Liver (tissue), 9 donors: ENCODE results near the gene NLRP9. TPM values are rescaled to one million over a fixed set of nuclear protein-coding genes. Genes with fewer than 3 reads are reported as not detected.
A peak's percentile ranks its signal among the peaks of the same experiment; 100 is the strongest.

Experiments
- DNase-seq: peaks from one replicate; pipeline ENCODE4 v3.0.0-alpha.2; 2017; ENCODE audit warnings: low spot score
- H3K27ac ChIP-seq, 2 donors: one replicate each; pipeline ENCODE4 v1.7.0; 2013; ENCODE audit warnings: inconsistent platforms in 2 of 2, low read length in 2 of 2, control low read depth in 1 of 2, low read depth in 1 of 2, mild to moderate bottlenecking in 1 of 2
- H3K27me3 ChIP-seq, 4 donors: one replicate each; pipeline versions ENCODE4 v1.6.1 to v1.7.0; 2013; ENCODE audit warnings: low read length in 3 of 4, inconsistent platforms in 1 of 4, mild to moderate bottlenecking in 1 of 4, moderate library complexity in 1 of 4; ENCODE audit not compliant: control insufficient read depth in 4 of 4, insufficient read depth in 4 of 4
- H3K36me3 ChIP-seq, 4 donors: one replicate each; pipeline versions ENCODE4 v1.6.1 to v1.7.0; 2013; ENCODE audit warnings: low read length in 3 of 4, mild to moderate bottlenecking in 3 of 4, low read depth in 1 of 4, moderate library complexity in 1 of 4; ENCODE audit not compliant: control insufficient read depth in 4 of 4, insufficient read depth in 3 of 4
- H3K4me1 ChIP-seq, 4 donors: one replicate each; pipeline versions ENCODE4 v1.6.1 to v1.7.0; 2013; ENCODE audit warnings: low read length in 3 of 4, mild to moderate bottlenecking in 3 of 4, moderate library complexity in 1 of 4; ENCODE audit not compliant: control insufficient read depth in 4 of 4, insufficient read depth in 4 of 4
- H3K4me3 ChIP-seq, 3 donors: one replicate each; pipeline versions ENCODE4 v1.6.1 to v1.7.0; 2013; ENCODE audit warnings: low read length in 3 of 3, control low read depth in 1 of 3, low read depth in 1 of 3, mild to moderate bottlenecking in 1 of 3
- H3K9ac ChIP-seq, 2 donors: one replicate each; pipeline ENCODE4 v1.7.0; 2013; ENCODE audit warnings: low read length in 2 of 2, mild to moderate bottlenecking in 2 of 2, moderate library complexity in 2 of 2, control low read depth in 1 of 2, low read depth in 1 of 2
- H3K9me3 ChIP-seq, 4 donors: one replicate each; pipeline versions ENCODE4 v1.6.1 to v1.7.0; 2013; ENCODE audit warnings: low read length in 3 of 4; ENCODE audit not compliant: control insufficient read depth in 4 of 4
- ATF3 ChIP-seq: IDR thresholded peaks from 2 replicates; pipeline ENCODE4 v1.6.1; 2016; ENCODE audit warnings: antibody characterized with exemption
- EGR1 ChIP-seq, 2 donors: IDR thresholded peaks; 2 replicates each; pipeline ENCODE4 v1.6.1; 2016 to 2018; ENCODE audit warnings: antibody characterized with exemption in 2 of 2, low read depth in 2 of 2
- FOXA1 ChIP-seq: IDR thresholded peaks from 2 replicates; pipeline ENCODE4 v1.6.1; 2016; ENCODE audit warnings: antibody characterized with exemption
- FOXA2 ChIP-seq: IDR thresholded peaks from 2 replicates; pipeline ENCODE4 v1.6.1; 2016; ENCODE audit warnings: antibody characterized with exemption
- GABPA ChIP-seq, 2 donors: IDR thresholded peaks in 1 of 2; conservative IDR thresholded peaks in 1 of 2; 2 replicates each; pipeline ENCODE4 v1.6.1; 2016; ENCODE audit warnings: antibody characterized with exemption in 2 of 2, mild to moderate bottlenecking in 1 of 2, moderate library complexity in 1 of 2
- HNF4A ChIP-seq, 2 donors: conservative IDR thresholded peaks; 2 replicates each; pipeline ENCODE4 v1.6.1; 2016; ENCODE audit warnings: antibody characterized with exemption in 2 of 2, mild to moderate bottlenecking in 2 of 2
- HNF4G ChIP-seq: IDR thresholded peaks from 2 replicates; pipeline ENCODE4 v1.6.1; 2016; ENCODE audit warnings: antibody characterized with exemption
- JUND ChIP-seq, 2 donors: IDR thresholded peaks; 2 replicates each; pipeline ENCODE4 v1.6.1; 2016; ENCODE audit warnings: antibody characterized with exemption in 2 of 2
- NR2F2 ChIP-seq: IDR thresholded peaks from 2 replicates; pipeline ENCODE4 v1.6.1; 2016; ENCODE audit warnings: antibody characterized with exemption
- RAD21 ChIP-seq, 2 donors: IDR thresholded peaks; 2 replicates each; pipeline ENCODE4 v1.6.1; 2016; ENCODE audit warnings: antibody characterized with exemption in 2 of 2, mild to moderate bottlenecking in 2 of 2
- RXRA ChIP-seq, 2 donors: IDR thresholded peaks; 2 replicates each; pipeline ENCODE4 v1.6.1; 2017 to 2018; ENCODE audit warnings: antibody characterized with exemption in 2 of 2, mild to moderate bottlenecking in 1 of 2
- SP1 ChIP-seq: IDR thresholded peaks from 2 replicates; pipeline ENCODE4 v1.6.1; 2018; ENCODE audit warnings: antibody characterized with exemption, mild to moderate bottlenecking
- TAF1 ChIP-seq: conservative IDR thresholded peaks from 2 replicates; pipeline ENCODE4 v1.6.1; 2016; ENCODE audit warnings: antibody characterized with exemption, mild to moderate bottlenecking
- YY1 ChIP-seq: IDR thresholded peaks from 2 replicates; pipeline ENCODE4 v1.6.1; 2016; ENCODE audit warnings: antibody characterized with exemption, mild to moderate bottlenecking
- WGBS: extraction: QIAGEN DNeasy Blood & Tissue Kit; methylation state at CpG from one replicate; pipeline ENCODE4 v1.1.7; 2013; 5-methylcytosine and 5-hydroxymethylcytosine counted together
- polyA plus RNA-seq, 2 donors: library from polyadenylated mRNA; stranded (reverse) in 1 of 2; unstranded in 1 of 2; fragments of 200-250 nt in 1 of 2; fragments of >200 nt in 1 of 2; fragmentation: Nextera tagmentation in 1 of 2; extraction: Ambion mirVana in 1 of 2; gene quantifications; one replicate each; pipeline versions ENCODE4 v1.2.1 to v1.2.3, GENCODE V29; 2013 to 2015
- total RNA-seq, 2 donors: library from RNA; depleted of rRNA; stranded (reverse); fragments of >200 nt; gene quantifications; one replicate each; pipeline ENCODE4 v1.2.3, GENCODE V29; 2014
- TF ChIP-seq, protein P1 (sequence below): IDR thresholded peaks from 2 replicates; pipeline ENCODE4 v1.6.1; 2016; ENCODE audit warnings: antibody characterized with exemption
- TF ChIP-seq, protein P2 (sequence below): IDR thresholded peaks from 2 replicates; pipeline ENCODE4 v1.6.1; 2016; ENCODE audit warnings: antibody characterized with exemption, mild to moderate bottlenecking
- donor health status: healthy.
- donor health status: healthy.
- donor health status: healthy.
- donor health status: healthy.
- donor health status: healthy.

Gene NLRP9
- total and polyA plus RNA-seq, 4 donors: not detected

- Histone ChIP-seq H3K4me3 (peak overlapping the region in 1 of 3 donors; percentile 10), H3K36me3 (peaks cover 3 to 32% (median 14%) of the 10 kb centered on the region in 4 donors), H3K4me1 (peaks cover 13 to 81% (median 75%) of the 10 kb centered on the region in 4 donors), H3K27ac (peak overlapping the region; percentile 60 to 80), H3K27me3 (no peaks in the 10 kb centered on the region), H3K9me3 (no peaks in the 10 kb centered on the region), H3K9ac (peak overlapping the region in 1 of 2 donors; percentile 1)
- WGBS: 53% methylated on average over 21 of the region's 21 CpGs
- TF ChIP-seq JUND (IDR thresholded peaks at IDR 0.05) (no peak), RXRA (IDR thresholded peaks at IDR 0.05) (peak; percentile 18 to 67), RAD21 (IDR thresholded peaks at IDR 0.05) (no peak), HNF4A (conservative IDR thresholded peaks at IDR 0.05) (peak in 1 of 2 donors; percentile 65), EGR1 (IDR thresholded peaks at IDR 0.05; ENCODE audit: low read depth in 2 of 2) (no peak), YY1 (no peak)
- no peak for DNase-seq
These were observed 60.0 kb downstream of the NLRP9 start for GRCh38 chr19:55678121-55678671.

- Histone ChIP-seq H3K36me3 (peaks cover 3 to 32% (median 14%) of the 10 kb centered on the region in 4 donors), H3K4me3 (peak overlapping the region in 1 of 3 donors; percentile 37), H3K27me3 (no peaks in the 10 kb centered on the region), H3K4me1 (peaks cover 12 to 82% (median 73%) of the 10 kb centered on the region in 4 donors), H3K27ac (peak overlapping the region; percentile 60 to 80), H3K9ac (peak overlapping the region; percentile 1 to 27), H3K9me3 (no peaks in the 10 kb centered on the region)
- TF ChIP-seq RAD21 (IDR thresholded peaks at IDR 0.05) (peak in 1 of 2 donors; percentile 11), GABPA (IDR thresholded peaks at IDR 0.05 in 1 of 2, conservative IDR thresholded peaks at IDR 0.05 in 1 of 2) (peak in 1 of 2 donors; percentile 47), FOXA2 (no peak), TAF1 (no peak), RXRA (IDR thresholded peaks at IDR 0.05) (no peak), NR2F2 (peak; percentile 82), JUND (IDR thresholded peaks at IDR 0.05) (no peak), FOXA1 (no peak), HNF4A (conservative IDR thresholded peaks at IDR 0.05) (peak in 1 of 2 donors; percentile 39)
- TF ChIP-seq, protein P1, sequence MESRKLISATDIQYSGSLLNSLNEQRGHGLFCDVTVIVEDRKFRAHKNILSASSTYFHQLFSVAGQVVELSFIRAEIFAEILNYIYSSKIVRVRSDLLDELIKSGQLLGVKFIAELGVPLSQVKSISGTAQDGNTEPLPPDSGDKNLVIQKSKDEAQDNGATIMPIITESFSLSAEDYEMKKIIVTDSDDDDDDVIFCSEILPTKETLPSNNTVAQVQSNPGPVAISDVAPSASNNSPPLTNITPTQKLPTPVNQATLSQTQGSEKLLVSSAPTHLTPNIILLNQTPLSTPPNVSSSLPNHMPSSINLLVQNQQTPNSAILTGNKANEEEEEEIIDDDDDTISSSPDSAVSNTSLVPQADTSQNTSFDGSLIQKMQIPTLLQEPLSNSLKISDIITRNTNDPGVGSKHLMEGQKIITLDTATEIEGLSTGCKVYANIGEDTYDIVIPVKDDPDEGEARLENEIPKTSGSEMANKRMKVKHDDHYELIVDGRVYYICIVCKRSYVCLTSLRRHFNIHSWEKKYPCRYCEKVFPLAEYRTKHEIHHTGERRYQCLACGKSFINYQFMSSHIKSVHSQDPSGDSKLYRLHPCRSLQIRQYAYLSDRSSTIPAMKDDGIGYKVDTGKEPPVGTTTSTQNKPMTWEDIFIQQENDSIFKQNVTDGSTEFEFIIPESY: no peak
- 43% methylated on average over 6 of the region's 6 CpGs for WGBS
- no peak for DNase-seq
These were observed 60.6 kb downstream of the NLRP9 start for GRCh38 chr19:55677572-55678028.

- WGBS: 68% methylated on average over 7 of the region's 7 CpGs
- H3K9me3 ChIP-seq: no peaks in the 10 kb centered on the region
- H3K4me1 ChIP-seq: peaks cover 12 to 78% (median 69%) of the 10 kb centered on the region in 4 donors
- no peaks in the 10 kb centered on the region for H3K27me3 ChIP-seq
- no peak for DNase-seq
- H3K4me3 ChIP-seq: peak overlapping the region in 2 of 3 donors; percentile 41 to 99
- H3K36me3 ChIP-seq: peaks cover 3 to 31% (median 12%) of the 10 kb centered on the region in 4 donors
- peak overlapping the region; percentile 80 to 89 for H3K27ac ChIP-seq
- H3K9ac ChIP-seq: peak overlapping the region; percentile 27 to 76
- TF ChIP-seq FOXA1 (no peak), HNF4A (conservative IDR thresholded peaks at IDR 0.05) (no peak), RAD21 (IDR thresholded peaks at IDR 0.05) (no peak), NR2F2 (no peak), FOXA2 (no peak), ATF3 (no peak), TAF1 (no peak), EGR1 (IDR thresholded peaks at IDR 0.05; ENCODE audit: low read depth in 2 of 2) (no peak), HNF4G (no peak), YY1 (no peak), GABPA (IDR thresholded peaks at IDR 0.05 in 1 of 2, conservative IDR thresholded peaks at IDR 0.05 in 1 of 2) (no peak), SP1 (no peak)
- TF ChIP-seq, protein P1: no peak
- TF ChIP-seq, protein P2, sequence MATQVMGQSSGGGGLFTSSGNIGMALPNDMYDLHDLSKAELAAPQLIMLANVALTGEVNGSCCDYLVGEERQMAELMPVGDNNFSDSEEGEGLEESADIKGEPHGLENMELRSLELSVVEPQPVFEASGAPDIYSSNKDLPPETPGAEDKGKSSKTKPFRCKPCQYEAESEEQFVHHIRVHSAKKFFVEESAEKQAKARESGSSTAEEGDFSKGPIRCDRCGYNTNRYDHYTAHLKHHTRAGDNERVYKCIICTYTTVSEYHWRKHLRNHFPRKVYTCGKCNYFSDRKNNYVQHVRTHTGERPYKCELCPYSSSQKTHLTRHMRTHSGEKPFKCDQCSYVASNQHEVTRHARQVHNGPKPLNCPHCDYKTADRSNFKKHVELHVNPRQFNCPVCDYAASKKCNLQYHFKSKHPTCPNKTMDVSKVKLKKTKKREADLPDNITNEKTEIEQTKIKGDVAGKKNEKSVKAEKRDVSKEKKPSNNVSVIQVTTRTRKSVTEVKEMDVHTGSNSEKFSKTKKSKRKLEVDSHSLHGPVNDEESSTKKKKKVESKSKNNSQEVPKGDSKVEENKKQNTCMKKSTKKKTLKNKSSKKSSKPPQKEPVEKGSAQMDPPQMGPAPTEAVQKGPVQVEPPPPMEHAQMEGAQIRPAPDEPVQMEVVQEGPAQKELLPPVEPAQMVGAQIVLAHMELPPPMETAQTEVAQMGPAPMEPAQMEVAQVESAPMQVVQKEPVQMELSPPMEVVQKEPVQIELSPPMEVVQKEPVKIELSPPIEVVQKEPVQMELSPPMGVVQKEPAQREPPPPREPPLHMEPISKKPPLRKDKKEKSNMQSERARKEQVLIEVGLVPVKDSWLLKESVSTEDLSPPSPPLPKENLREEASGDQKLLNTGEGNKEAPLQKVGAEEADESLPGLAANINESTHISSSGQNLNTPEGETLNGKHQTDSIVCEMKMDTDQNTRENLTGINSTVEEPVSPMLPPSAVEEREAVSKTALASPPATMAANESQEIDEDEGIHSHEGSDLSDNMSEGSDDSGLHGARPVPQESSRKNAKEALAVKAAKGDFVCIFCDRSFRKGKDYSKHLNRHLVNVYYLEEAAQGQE: no peak
These were observed 61.2 kb downstream of the NLRP9 start for GRCh38 chr19:55676889-55677505.
